Measurements from ENCODE around the gene BCL2.

- TF ChIP-seq EP300 (IDR thresholded peaks at IDR 0.05): no peak
- no peak for TF ChIP-seq POLR2A (IDR thresholded peaks at IDR 0.05)
These were observed 161.4 kb downstream of the BCL2 start for GRCh38 chr18:63158012-63158631.
